ENCODE data around the gene CPNE9. TPM values are rescaled to one million over a fixed set of nuclear protein-coding genes. Genes with fewer than 3 reads are reported as not detected.

The CPNE9 gene
- total RNA-seq, 1 donor from 2014 or later = not detected

GRCh38 chr3:9687514-9687913 is 16.1 kb upstream of the CPNE9 start:
- DNase-seq (ENCODE audit: low spot score in 2 of 2) = no peak
- Histone ChIP-seq H3K4me1 (no peaks in the 10 kb centered on the region), H3K9me3 (no peaks in the 10 kb centered on the region), H3K27ac (no peak overlapping the region), H3K4me3 (no peak overlapping the region), H3K36me3 (peaks cover 92 to 100% of the 10 kb centered on the region in 2 donors), H3K27me3 (no peaks in the 10 kb centered on the region)
- TF ChIP-seq, protein P1, sequence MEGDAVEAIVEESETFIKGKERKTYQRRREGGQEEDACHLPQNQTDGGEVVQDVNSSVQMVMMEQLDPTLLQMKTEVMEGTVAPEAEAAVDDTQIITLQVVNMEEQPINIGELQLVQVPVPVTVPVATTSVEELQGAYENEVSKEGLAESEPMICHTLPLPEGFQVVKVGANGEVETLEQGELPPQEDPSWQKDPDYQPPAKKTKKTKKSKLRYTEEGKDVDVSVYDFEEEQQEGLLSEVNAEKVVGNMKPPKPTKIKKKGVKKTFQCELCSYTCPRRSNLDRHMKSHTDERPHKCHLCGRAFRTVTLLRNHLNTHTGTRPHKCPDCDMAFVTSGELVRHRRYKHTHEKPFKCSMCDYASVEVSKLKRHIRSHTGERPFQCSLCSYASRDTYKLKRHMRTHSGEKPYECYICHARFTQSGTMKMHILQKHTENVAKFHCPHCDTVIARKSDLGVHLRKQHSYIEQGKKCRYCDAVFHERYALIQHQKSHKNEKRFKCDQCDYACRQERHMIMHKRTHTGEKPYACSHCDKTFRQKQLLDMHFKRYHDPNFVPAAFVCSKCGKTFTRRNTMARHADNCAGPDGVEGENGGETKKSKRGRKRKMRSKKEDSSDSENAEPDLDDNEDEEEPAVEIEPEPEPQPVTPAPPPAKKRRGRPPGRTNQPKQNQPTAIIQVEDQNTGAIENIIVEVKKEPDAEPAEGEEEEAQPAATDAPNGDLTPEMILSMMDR (IDR thresholded peaks at IDR 0.05) = no peak
- intact Hi-C loops (cut with DNase I) = no loop called here

- intact Hi-C loops (cut with DNase I) = no loop called here
- H3K9me3 ChIP-seq = no peaks in the 10 kb centered on the region
- peaks cover 92 to 100% of the 10 kb centered on the region in 2 donors for H3K36me3 ChIP-seq
- TF ChIP-seq, protein P1 (IDR thresholded peaks at IDR 0.05) = no peak
- H3K4me3 ChIP-seq = no peak overlapping the region
- H3K27ac ChIP-seq = no peak overlapping the region
- H3K27me3 ChIP-seq = no peaks in the 10 kb centered on the region
- no peaks in the 10 kb centered on the region for H3K4me1 ChIP-seq
- no peak for DNase-seq (ENCODE audit: low spot score in 2 of 2)
Measured at GRCh38 chr3:9688961-9689360, 14.7 kb upstream of the CPNE9 start.

- Histone ChIP-seq H3K27me3 (no peaks in the 10 kb centered on the region), H3K9me3 (no peaks in the 10 kb centered on the region), H3K4me3 (no peak overlapping the region), H3K4me1 (no peaks in the 10 kb centered on the region), H3K27ac (no peak overlapping the region), H3K36me3 (peaks cover 90 to 100% of the 10 kb centered on the region in 2 donors)
- intact Hi-C loops (cut with DNase I) = no loop called here
- DNase-seq (ENCODE audit: low spot score in 2 of 2) = no peak
- TF ChIP-seq, protein P1 (IDR thresholded peaks at IDR 0.05) = no peak
Measured at GRCh38 chr3:9689757-9690156, 13.9 kb upstream of the CPNE9 start.

DNA sequence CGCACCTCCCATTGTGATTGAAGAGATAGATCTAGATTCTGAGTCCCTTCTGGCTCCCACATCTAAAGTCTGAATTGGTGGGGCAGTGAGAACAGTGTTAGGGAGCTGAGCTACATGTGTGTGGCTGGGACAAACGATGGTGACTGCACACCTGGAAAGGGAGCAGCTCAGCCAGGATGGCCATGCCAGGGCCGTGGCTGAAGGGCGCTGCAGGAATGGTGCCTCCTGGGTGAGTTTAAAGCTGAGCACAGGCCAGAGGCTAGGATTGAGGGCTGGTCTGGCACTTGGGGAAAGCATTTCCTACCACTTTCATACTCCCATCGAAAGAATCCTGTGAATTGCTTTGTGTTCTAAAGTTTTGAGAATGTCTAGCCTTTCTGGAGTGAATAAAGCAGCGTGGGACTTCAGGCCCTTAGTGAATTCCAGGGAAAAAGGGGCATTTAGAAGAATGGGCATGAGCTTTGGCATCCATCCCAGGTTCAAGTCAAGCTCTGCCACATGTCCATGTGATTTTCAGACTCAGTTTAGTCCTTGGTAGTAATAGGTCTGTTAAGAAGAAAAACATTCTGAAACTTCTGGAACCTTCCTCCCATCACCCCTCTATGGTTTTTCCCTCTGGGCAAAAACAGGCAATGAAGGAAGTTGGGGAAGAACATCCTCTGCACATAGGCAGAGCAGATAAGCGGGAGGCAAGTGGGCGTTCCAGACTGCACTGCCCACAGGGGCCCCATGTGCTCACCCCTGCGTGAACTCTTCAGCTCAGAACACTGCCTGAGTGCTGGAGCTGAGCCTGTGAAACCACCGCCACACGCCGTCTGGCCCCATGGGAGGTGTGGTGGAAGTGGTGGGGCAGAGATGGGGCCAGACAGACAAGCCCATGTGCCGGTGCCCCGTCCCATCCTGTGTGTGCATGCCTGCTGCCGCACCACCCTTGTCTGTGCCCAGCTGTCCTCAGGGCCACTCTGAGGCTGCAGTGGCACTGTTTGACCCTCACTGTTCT is 12.9 kb upstream of the CPNE9 start:
- no peaks in the 10 kb centered on the region for H3K4me1 ChIP-seq
- no peak overlapping the region for H3K27ac ChIP-seq
- no peaks in the 10 kb centered on the region for H3K9me3 ChIP-seq
- DNase-seq (ENCODE audit: low spot score in 2 of 2) = no peak
- no peak overlapping the region for H3K4me3 ChIP-seq
- intact Hi-C loops (cut with DNase I) = no loop called here
- H3K36me3 ChIP-seq = peaks cover 84 to 100% of the 10 kb centered on the region in 2 donors
- H3K27me3 ChIP-seq = no peaks in the 10 kb centered on the region
- TF ChIP-seq, protein P1 (IDR thresholded peaks at IDR 0.05) = no peak

DNA sequence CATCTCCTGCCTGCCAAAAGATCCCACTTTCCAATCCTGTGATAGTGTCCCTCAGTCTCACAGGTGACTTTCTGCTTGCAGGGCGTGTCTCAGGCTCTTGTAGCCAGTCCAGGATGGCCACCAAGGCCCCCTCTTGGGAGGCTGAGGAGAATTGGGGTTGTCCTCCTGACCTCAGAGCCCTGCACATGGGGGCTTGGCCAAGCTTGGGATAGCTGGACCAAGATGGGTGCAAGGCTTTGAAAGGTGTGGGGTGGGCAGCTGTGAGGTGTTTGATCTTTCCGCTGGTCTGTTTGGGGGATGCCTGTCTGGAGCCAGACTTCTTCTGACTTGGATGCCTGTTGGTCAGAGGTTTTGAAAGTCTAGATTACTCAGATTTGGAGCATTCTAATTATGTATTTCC is 12.0 kb upstream of the CPNE9 start:
- peaks cover 82 to 99% of the 10 kb centered on the region in 2 donors for H3K36me3 ChIP-seq
- intact Hi-C loops (cut with DNase I) = no loop called here
- DNase-seq (ENCODE audit: low spot score in 2 of 2) = no peak
- no peaks in the 10 kb centered on the region for H3K4me1 ChIP-seq
- no peak overlapping the region for H3K27ac ChIP-seq
- H3K4me3 ChIP-seq = no peak overlapping the region
- TF ChIP-seq, protein P1 (IDR thresholded peaks at IDR 0.05) = no peak
- no peaks in the 10 kb centered on the region for H3K27me3 ChIP-seq
- H3K9me3 ChIP-seq = no peaks in the 10 kb centered on the region
